GM19035 (cell line): ENCODE results near the gene TCTN3.
A peak's percentile ranks its signal among the peaks of the same experiment; 100 is the strongest.
"Not testable (repeated sequence)": the region's sequence is repeated elsewhere in the genome, so short reads cannot be mapped to it uniquely, and the experiment has no call there.

Experiments
- ATAC-seq: cut with Tn5 transposase; IDR thresholded peaks from one replicate; pipeline ENCODE4 v1.9.1; 2021; ENCODE audit not compliant: unreplicated experiment

The TCTN3 gene, protein sequence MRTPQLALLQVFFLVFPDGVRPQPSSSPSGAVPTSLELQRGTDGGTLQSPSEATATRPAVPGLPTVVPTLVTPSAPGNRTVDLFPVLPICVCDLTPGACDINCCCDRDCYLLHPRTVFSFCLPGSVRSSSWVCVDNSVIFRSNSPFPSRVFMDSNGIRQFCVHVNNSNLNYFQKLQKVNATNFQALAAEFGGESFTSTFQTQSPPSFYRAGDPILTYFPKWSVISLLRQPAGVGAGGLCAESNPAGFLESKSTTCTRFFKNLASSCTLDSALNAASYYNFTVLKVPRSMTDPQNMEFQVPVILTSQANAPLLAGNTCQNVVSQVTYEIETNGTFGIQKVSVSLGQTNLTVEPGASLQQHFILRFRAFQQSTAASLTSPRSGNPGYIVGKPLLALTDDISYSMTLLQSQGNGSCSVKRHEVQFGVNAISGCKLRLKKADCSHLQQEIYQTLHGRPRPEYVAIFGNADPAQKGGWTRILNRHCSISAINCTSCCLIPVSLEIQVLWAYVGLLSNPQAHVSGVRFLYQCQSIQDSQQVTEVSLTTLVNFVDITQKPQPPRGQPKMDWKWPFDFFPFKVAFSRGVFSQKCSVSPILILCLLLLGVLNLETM

DNA sequence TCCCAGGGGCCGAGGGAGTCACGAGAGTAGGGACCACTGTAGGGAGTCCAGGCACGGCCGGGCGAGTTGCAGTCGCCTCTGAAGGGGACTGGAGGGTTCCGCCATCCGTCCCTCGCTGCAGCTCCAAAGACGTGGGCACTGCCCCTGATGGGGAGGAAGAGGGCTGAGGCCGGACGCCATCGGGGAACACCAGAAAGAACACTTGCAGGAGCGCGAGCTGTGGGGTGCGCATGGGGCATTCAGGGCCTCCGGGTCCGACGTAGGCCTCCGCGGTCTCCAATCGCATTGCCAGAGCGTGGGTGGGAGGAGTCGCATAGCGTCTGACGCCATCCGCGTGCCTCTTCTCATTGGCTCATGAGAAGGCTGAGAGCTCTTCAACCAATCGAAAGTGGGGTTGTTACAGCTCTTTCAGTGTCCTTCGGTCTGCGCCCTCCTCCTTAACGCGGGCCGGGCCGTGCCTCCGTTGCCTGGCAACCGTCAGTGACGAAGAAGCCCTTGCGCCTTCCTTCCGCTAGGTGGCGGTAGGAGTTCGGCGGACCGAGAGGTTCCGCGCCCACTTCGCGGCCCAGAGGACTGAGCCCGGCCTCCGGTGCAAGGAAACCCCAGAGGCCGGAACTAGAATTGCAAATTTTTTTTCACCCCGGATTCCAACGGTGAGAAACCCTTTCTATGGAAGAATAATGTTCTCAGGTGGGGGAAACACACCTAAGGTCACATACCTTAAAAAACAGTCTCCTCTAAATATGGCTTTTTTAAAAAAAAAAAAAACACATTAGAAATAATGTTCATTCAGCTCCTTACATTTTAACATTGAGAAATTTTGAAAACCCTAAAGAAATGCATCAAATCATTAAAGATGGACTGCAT lies at the start of gene TCTN3:
TSS of gene TCTN3 (minus strand) at position 260 of the 867 bp plus-strand sequence. CDS start at position 232, 28 bp downstream.
- peak; percentile 98 for ATAC-seq

GRCh38 chr10:95742962-95743535 lies 49.3 kb upstream of the TCTN3 start:
- no peak for ATAC-seq

DNA sequence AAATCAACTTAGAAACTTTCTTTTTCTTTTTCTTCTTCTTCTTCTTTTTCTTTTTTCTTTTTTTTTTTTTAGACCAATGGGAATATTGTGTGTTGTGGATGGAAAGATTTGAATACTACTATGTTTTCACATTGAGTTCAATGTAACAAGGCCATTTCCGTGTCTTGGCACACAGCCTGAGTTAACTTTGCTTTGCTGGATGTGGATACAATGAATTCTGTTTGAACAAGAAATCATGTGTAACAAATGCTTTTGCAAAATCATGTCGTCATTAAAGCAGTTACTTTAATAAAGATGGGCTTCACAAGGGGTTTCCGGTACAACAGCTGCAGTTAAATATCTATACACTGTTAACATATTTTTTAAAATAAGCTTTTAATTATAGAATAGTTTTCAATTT lies 48.8 kb upstream of the TCTN3 start:
- peak; percentile 18 for ATAC-seq

- peak; percentile 72 for ATAC-seq
Measured at GRCh38 chr10:95741807-95742467, 48.2 kb upstream of the TCTN3 start.

GRCh38 chr10:95739056-95739455 lies 45.3 kb upstream of the TCTN3 start:
- no peak for ATAC-seq

GRCh38 chr10:95732907-95733306 lies 39.2 kb upstream of the TCTN3 start:
- not testable (repeated sequence) for ATAC-seq

DNA sequence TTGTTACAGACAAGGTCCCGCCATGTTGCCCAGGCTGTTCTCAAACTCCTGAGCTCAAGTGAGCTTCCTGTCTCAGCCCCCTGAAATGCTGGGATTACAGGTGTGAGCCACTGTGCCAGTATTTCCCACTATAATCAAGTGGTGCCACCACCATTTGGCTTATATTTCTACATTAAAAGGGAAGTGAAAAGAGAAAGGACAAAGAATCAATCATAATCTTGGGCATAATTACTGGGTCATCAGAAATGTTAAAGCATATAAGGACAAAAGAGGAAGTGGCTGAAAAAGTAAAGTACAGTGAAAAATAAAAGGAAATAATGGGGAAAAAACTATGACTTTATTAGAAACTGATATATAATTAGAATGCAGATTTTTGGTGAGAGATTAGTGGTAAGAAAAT lies 36.5 kb upstream of the TCTN3 start:
- no peak for ATAC-seq

DNA sequence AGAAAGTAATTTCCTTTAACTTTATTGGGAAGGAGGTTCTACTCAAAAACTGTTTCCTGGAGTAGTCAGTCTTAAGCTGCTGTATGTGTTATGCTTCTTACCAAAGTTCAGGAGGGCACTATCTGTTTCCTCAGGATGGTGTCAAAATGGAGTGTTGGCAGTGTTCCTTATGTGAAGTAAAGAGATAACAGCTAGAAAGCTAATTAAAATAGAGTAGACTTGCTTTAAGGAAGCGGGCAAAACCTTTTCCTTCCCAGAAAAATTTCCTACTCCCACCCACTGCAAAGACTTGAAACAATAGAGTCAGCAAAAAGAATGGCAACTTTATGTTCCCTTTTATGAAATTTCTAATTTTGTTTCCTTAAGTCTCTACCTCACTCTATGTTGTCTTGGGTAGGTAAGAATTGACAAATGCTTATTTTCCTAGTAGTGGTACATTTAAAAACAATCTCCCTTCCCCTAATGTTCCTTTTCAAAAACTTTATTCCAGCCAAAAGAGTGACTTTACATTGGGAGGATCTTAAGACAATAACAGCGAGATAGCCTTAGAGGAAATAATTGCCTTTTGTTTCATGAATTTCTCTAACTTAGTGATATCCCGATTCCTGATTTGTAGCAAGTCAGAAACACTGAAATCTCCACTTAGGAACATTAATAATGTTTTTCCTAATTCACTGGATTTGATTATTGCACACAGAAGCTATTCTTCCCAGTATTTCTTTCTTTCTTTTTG lies 35.8 kb upstream of the TCTN3 start:
- no peak for ATAC-seq

- no peak for ATAC-seq
Measured at GRCh38 chr10:95728526-95728925, 34.8 kb upstream of the TCTN3 start.

DNA sequence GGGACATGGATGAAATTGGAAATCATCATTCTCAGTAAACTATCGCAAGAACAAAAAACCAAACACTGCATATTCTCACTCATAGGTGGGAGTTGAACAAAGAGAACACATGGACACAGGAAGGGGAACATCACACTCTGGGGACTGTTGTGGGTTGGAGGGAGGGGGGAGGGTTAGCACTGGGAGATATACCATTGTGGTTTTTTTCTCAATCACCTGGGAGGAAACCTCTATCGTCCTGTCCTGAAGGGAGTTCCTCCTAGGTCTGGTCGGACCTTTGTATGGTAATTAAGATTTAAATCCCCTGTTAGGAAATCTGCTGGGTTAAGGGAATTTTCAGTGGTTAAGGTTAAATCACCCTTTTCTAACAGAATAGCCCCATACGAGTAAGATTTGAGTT lies 28.8 kb upstream of the TCTN3 start:
- ATAC-seq = not testable (repeated sequence)

- ATAC-seq = not testable (repeated sequence)
Measured at GRCh38 chr10:95720745-95721144, 27.0 kb upstream of the TCTN3 start.

- no peak for ATAC-seq
Measured at GRCh38 chr10:95716866-95717265, 23.1 kb upstream of the TCTN3 start.

DNA sequence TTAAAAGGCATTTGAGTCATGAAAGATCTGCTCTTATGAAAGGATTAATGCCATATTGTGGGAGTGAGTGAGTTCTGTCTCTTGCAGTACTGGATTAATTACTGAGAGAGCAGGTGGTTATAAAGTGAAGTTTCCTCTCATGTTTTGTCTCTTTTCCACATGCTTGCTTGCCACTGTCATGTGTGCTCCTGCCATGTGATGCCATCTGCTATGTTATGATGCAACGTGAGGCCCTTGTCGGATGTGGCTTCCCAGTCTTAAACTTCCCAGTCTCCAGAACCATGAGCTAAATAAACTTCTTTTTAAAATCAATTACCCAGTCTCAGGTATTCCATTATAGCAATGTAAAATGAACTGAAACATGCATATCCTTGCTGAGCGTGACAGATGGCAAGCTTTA lies 22.7 kb upstream of the TCTN3 start:
- ATAC-seq = no peak

GRCh38 chr10:95711492-95711891 lies 17.8 kb upstream of the TCTN3 start:
- ATAC-seq = no peak

DNA sequence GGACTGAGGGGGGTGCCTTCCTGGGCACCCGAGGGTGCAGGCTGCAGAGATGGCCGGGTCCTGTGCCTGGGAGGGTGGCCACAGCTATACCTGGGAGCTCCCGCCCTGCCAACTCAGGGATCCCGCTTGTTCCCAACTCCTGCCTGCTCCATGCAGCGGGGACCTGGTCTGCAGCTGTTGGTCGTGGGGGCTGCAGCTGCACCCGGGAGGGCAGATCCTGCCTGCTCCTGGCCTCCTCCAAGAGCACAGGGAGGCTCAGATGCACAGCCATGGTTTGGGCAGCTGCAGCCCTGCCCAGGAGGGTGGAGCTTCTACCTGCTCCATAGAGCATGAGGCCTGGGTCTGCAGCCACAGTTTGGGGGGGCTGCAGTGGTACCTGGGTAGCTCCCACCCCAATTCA lies 13.3 kb upstream of the TCTN3 start:
- ATAC-seq = no peak

DNA sequence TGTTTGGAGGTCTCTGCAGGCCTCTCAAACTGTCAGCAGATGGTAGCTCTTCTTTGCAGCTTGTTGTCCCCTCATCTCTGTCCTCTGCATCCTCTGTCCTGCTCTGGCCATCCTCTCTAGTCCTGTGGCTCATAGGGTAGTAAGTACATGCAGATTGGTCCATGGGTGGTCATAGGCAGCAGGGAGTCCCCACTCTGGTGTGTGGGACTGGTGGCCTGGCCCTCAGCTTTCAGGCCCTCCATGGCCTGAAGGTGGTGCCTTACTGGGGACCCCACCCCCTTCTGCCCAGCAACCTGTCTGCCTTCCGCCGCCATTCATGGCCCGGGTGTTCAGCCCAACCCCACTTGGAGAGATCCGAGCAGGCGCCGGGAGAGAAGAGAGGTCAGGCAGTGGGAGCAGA lies 12.8 kb upstream of the TCTN3 start:
- ATAC-seq = no peak

- ATAC-seq = no peak
Measured at GRCh38 chr10:95698415-95698814, 4.7 kb upstream of the TCTN3 start.

DNA sequence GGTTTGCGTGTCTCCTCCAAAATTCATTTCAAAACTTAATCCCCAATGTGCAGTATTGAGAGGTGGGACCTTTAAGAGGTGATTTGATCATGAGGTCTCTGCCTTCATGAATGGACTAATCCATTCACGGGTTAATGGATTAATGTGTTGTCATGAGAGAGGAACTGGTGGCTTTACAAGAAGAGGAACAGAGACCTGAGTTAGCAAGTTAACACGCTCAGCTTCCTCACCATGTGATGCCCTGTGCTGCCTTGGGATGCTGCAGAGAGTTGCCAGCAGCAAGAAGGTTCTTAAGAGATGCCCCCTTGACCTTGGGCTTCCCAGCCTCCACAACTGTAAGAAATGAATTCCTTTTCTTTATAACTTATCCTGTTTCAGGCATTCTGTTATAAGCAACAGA lies 3.7 kb upstream of the TCTN3 start:
- ATAC-seq = no peak

GRCh38 chr10:95694665-95695064 lies 938 bp upstream of the TCTN3 start:
- no peak for ATAC-seq

GRCh38 chr10:95693071-95693667 lies 558 bp downstream of the TCTN3 start:
- no peak for ATAC-seq
